HG03520 (cell line): ENCODE results near the gene NT5C2.
"Not testable (repeated sequence)": the region's sequence is repeated elsewhere in the genome, so short reads cannot be mapped to it uniquely, and the experiment has no call there.

Experiments
- ATAC-seq: cut with Tn5 transposase; IDR thresholded peaks from one replicate; pipeline ENCODE4 v1.9.1; 2021; ENCODE audit warnings: mild to moderate bottlenecking, moderate library complexity; ENCODE audit not compliant: unreplicated experiment

Gene NT5C2

DNA sequence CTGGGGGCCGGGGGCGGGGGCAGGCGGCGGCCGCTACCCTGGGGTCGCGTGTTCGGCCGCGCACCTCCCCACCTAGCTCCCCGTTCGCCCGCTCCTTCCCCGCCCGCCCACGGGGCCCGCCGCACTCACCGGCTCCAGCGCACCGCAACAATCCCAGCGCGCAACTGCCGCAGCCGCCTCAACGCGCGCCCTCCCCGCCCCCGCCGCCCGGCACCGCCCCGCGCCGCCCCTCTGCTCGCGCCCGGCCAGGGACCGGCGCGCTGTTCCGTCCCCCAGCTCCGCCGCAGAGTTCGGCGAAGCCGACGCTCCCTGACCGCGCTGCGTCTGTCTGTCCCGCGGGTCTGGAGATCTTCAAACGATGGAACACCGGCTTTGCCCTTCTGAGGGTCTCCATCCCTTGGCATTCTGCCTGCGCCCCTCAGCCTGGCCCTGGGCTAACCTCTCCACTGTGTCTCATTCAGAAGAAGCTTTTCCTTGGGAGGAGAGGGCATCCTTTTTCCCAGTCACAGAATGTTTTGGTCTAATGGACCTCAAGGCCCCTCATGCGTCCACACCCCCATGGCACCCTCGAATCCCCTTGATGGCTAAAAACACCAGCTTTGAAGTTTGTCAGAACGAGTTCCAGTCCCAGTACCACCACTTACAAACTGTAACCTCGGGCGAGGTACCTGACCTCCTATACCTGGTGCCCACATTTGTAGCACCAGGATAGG lies at the start of gene NT5C2:
NT5C2 (minus strand) TSS at position 166 of the 713 bp plus-strand sequence. CDS start 18,314 bp downstream, outside the sequence.
- ATAC-seq: peak; percentile 45

DNA sequence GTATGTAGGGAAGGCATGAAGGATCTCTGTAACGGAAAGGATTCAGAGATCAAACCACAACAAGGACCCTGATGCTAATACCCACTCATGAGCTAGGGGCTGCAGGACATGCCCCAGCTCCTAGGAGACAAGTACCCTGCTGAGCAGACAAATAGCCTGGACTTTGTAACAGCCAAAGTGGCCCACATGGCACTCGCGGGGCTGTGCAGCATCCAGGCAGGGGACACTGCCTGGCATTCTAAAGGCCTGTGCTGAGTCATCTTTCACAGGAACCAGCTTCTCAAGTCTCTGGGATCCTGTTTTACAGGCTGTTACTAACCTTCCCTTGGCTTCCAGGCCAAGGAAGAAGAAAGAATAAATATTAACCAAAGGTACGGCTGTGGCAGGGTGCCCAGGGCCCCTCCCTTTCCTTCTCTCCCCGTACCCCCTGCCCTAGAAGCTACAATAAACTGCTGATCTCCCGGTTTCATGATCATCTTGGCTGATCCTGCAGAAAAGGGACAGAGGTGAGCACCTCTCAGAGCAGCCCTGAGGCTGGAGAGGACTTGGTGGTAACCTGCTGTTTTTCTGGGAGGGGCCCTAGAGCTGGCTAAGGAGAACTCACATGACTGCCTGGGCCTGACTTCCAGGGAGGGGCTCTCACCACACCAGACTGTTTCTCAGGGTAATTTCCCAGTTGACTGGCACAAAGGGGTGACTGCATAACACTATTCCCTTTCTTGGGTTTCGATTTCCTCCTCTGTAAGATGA lies 48.4 kb upstream of the NT5C2 start:
- ATAC-seq: no peak

DNA sequence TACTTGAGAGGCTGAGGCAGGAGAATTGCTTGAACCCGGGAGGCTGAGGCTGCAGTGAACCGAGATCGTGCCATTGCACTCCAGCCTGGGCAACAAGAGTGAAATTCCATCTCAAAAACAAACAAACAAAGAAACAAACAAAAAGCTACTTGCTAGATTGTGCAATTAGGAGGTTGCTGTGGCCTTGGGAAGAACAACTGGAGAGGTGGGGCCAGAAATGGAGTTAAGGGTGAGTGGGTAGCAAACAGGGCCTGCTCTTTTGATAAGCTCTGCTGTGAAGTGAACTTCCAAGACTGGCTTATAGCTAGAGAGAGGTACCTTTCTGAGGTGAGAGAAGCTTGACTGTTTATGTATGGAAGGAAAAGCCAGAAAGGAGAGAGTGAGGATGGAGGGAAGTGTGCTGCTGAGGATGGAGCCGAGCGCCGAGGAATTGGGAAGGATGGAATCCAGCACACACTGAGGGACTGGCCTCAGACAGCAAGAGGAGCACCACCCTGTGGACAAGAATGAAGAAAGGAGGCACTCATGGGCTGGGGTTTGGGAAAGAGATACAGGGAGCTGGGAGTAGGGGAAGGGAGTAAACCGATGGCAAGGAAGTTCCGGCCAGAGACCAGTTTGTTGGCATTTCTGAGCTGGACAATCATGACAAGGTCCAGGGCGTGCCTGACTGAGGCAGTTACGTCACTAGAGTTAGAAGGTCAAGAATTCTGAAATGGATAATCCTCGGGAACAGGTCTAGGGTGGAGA lies 45.6 kb upstream of the NT5C2 start:
- no peak for ATAC-seq

GRCh38 chr10:103235775-103236174 lies 42.7 kb upstream of the NT5C2 start:
- no peak for ATAC-seq

GRCh38 chr10:103232772-103233488 lies 39.9 kb upstream of the NT5C2 start:
- no peak for ATAC-seq

GRCh38 chr10:103232131-103232673 lies 39.1 kb upstream of the NT5C2 start:
- no peak for ATAC-seq

- ATAC-seq: no peak
Observed at GRCh38 chr10:103231047-103231551, 38.0 kb upstream of the NT5C2 start.

DNA sequence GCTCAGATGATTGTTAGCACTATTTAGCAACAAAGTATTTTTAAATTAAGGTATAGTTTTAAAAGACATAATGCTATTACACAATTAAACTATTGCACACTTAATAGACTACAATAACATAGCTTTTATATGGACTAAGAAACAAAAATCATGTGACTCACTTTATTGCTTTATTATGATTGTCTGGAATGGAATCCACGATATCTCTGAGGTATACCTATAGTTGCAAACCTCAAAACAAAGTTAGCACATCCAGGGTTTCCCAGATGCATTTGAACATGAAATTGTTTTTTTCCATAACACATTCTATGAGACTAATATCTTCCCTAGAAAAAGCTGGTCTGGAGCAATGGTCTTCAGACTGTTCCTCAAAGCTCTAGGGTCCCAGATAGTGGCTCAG lies 34.3 kb upstream of the NT5C2 start:
- ATAC-seq: no peak

DNA sequence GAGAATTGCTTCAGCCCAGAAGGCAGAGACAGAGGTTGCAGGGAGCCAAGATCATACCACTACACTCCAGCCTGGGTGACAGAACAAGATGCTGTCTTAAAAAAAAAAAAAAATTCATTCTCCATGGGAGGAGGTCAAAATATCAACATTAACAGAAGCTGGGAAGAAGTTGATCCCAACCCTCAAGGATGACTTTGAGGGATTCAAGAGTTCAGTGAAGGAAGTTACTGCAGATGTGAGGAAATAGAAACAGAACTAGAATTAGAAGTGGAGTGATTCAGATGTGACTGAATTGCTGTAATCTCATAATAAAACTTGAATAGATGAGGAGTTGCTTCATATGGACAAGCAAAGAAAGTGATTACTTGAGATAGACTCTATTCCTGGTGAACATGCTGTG lies 32.9 kb upstream of the NT5C2 start:
- no peak for ATAC-seq

DNA sequence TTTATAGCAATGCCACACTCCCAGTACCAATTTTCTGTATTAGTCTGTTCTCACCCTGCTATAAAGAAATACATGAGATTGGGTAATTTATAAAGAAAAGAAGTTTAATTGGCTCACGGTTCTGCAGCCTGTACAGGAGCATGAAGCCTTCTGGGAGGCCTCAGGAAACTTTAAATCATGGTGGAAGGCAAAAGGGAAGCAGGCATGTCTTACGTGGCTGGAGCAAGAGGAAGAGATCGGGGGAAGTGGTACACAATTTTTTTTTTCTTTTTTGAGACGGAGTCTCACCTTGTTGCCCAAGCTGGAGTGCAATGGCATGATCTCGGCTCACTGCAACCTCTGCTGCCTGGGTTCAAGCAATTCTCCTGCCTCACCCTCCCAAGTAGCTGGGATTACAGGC lies 31.6 kb upstream of the NT5C2 start:
- not testable (repeated sequence) for ATAC-seq

DNA sequence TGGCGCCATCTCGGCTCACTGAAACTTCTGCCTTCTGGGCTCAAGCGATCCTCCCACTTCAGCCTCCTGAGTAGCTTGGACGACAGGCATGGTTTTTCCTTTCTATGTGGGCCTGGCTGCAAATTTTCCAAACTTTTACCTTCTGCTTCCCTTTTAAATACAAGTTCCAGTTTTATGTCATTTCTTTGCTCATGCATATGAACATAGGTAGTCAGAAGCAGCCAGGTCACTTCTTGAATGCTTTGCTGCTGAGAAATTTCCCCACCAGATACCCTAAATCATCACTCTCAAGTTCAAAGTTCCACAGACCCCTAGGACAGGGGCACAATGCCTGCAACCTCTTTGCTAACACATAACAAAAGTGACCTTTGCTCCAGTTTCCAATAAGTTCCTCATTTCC lies 31.1 kb upstream of the NT5C2 start:
- no peak for ATAC-seq

- ATAC-seq: not testable (repeated sequence)
Observed at GRCh38 chr10:103216362-103216761, 23.3 kb upstream of the NT5C2 start.

DNA sequence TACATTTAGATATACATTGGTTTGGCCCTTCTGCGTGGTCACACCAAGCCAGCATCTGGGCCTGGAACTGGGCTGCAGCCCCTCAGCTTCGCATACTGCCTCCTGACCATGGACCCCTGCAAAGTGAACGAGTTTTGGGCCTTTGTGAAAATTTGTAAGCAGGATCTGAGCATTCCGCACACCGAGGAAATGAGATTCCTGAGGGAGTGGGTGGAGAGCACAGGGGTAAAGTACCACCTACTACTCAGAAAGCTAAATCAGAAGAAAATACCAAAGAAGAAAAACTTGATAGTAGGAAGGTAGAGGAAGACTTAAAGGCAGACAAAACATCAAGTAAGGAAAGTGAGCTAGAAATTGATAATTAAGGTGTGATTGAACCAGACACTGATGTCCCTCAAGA lies 22.5 kb upstream of the NT5C2 start:
- no peak for ATAC-seq

DNA sequence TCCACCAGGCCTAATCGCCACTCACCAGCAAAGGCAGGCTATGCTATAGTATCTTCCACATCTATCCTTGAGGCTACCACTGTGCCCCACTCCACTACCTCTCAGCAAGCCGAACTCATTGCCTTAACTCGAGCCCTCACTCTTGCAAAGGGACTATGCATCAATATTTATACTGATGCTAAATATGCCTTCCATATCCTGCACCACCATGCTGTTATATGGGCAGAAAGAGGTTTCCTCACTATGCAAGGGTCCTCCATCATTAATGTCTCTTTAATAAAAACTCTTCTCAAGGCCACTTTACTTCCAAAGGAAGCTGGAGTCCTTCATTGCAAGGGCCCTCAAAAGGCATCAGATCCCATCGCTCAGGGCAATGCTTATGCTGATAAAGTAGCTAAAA lies 17.2 kb upstream of the NT5C2 start:
- ATAC-seq: not testable (repeated sequence)

DNA sequence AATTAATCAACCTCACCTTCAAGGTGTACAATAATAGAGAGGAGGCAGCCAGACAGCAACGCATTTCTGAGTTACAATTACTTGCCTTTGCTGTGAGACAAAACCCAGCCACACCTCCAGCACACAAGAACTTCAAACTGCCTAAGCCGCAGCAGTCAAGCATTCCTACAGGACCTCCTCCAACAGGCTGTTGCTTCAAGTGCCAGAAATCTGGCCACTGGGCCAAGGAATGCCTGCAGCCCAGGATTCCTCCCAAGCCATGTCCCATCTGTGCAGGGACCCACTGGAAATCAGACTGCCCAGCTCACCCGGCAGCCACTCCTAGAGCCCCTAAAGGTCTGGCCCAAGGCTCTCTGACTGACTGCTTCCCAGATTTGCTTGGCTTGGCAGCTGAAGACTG lies 14.6 kb upstream of the NT5C2 start:
- ATAC-seq: not testable (repeated sequence)

DNA sequence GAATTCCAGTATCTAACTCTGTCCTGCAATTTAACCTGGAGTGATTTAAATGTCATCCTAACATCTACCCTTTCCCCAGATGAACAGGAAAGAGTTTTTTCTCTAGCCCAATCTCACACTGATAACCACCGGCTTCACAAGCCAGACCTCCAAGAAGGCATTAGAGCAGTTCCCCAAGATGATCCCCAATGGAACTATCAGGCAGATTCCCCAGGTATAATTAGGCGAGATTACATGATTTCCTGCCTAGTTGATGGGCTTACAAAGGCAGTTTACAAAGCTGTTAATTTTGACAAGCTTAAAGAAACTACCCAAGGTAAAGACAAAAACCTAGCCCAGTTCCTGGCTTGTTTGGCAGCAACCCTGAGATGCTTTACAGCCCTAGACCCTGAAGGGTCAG lies 14.1 kb upstream of the NT5C2 start:
- ATAC-seq: no peak

DNA sequence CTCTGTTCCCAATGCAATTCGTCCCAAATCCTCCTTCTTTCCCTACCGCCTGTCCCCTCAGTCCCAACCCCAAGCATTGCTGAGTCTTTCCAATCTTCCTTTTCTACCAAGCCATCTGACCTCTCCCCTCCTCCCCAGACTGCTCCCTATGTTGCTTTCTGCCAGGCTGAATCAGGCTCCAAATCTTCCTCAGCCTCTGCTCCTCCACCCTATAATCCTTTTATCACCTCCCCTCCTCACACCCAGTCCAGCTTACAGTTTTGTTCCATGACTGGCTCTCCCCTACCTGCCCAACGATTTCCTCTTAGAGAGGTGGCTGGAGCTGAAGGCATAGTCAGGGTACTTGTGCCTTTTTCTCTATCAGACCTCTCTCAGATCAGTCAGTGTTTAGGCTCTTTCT lies 13.6 kb upstream of the NT5C2 start:
- not testable (repeated sequence) for ATAC-seq

GRCh38 chr10:103205401-103205800 lies 12.3 kb upstream of the NT5C2 start:
- not testable (repeated sequence) for ATAC-seq

- no peak for ATAC-seq
Observed at GRCh38 chr10:103204353-103205255, 11.5 kb upstream of the NT5C2 start.
